Body of pancreas (tissue), 4 donors: ENCODE results near the gene ANTXR1. TPM values are rescaled to one million over a fixed set of nuclear protein-coding genes. Genes with fewer than 3 reads are reported as not detected.
"Not testable (repeated sequence)": the region's sequence is repeated elsewhere in the genome, so short reads cannot be mapped to it uniquely, and the experiment has no call there.

Experiments
- ATAC-seq: fragments of 150-250 bp; one replicate; pipeline ENCODE4 v1.9.1; 2016
- DNase-seq, 4 donors: peaks; one replicate each; pipeline ENCODE4 v3.0.0-alpha.2; 2019
- H3K27ac ChIP-seq, 4 donors: fragments of 200-600 bp; sonication (generic); 1 replicate in 3 of 4; 2 replicates in 1 of 4; pipeline versions ENCODE4 v1.5.1 to v1.6.1; 2016 to 2019; ENCODE audit warnings: mild to moderate bottlenecking in 1 of 4, mixed read lengths in 1 of 4, moderate library complexity in 1 of 4
- H3K27me3 ChIP-seq, 2 donors: fragments of 200-600 bp; sonication (generic); one replicate each; pipeline ENCODE4 v1.6.0; 2016; ENCODE audit warnings: mild to moderate bottlenecking in 1 of 2
- H3K36me3 ChIP-seq, 2 donors: fragments of 200-600 bp; sonication (generic); replicated peaks in 1 of 2; 2 replicates each; pipeline ENCODE4 v1.5.1; 2016; ENCODE audit warnings: low read depth in 2 of 2; ENCODE audit not compliant: insufficient read depth in 1 of 2
- H3K4me1 ChIP-seq: fragments of 200-600 bp; sonication (generic); one replicate; pipeline ENCODE4 v1.6.0; 2016
- H3K4me3 ChIP-seq, 2 donors: fragments of 200-600 bp; sonication (generic); 1 replicate in 1 of 2; 2 replicates in 1 of 2; pipeline ENCODE4 v1.5.1; 2016 to 2019
- H3K9me3 ChIP-seq, 3 donors: fragments of 200-600 bp; sonication (generic); 1 replicate in 2 of 3; 2 replicates in 1 of 3; pipeline ENCODE4 v1.5.1; 2016
- CTCF ChIP-seq, 7 experiments: fragments of 450-650 bp in 4 of 7; fragments of 200-600 bp in 3 of 7; sonication (generic) in 3 of 7; IDR thresholded peaks; one replicate each; pipeline ENCODE4 v1.5.1; 2016 to 2019; ENCODE audit warnings: antibody characterized with exemption in 7 of 7
- POLR2A ChIP-seq, 3 donors: fragments of 450-650 bp; IDR thresholded peaks; one replicate each; pipeline ENCODE4 v1.6.1; 2016; ENCODE audit warnings: antibody characterized with exemption in 3 of 3, mild to moderate bottlenecking in 2 of 3
- WGBS, 2 donors: methylation state at CpG; one replicate each; pipeline ENCODE4 v1.1.5; 2017; 5-methylcytosine and 5-hydroxymethylcytosine counted together
- intact Hi-C: fragments of 100-400 bp; cut with DNase I; formaldehyde crosslinking; loops from one replicate; pipeline ENCODE4 v1.15.1; 2023
- total RNA-seq, 2 donors: library from RNA; depleted of rRNA; stranded (reverse); fragments of >200 nt; gene quantifications; one replicate each; pipeline ENCODE4 v1.1.0, GENCODE V29; 2016

ANTXR1 gene
- total RNA-seq, 2 donors from 2014 or later: 9.3 to 11.2 TPM

DNA sequence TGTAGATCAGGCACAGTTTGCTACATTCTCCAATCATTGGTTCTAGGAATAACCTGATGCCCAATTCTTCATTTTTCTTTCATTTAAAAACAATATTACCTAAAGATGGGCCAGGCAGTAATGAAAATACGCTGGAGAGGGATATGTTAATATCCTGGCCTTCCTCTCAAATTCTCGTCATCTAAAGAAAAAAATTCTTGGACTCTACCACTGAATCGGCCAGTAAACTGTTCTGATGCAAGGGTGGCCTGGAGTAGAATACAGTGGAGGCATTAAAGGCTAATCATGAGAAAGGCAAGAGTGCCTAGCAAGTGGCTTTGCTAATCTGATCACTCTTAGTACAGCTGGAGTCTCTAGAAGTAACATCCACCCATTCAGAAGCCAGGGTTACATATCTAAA lies 157.7 kb downstream of the ANTXR1 start:
- DNase-seq: no peak
- 60 to 66% methylated on average over 3 of the region's 3 CpGs for WGBS, 2 donors
- H3K27ac ChIP-seq: no peak overlapping the region

GRCh38 chr2:69171116-69171896 lies 158.3 kb downstream of the ANTXR1 start:
- intact Hi-C loops: no loop called here

More for the DNA sequence above, 157.7 kb downstream of the ANTXR1 start:
- intact Hi-C loops: no loop called here
- Histone ChIP-seq H3K4me1 (no peaks in the 10 kb centered on the region), H3K9me3 (no peaks in the 10 kb centered on the region), H3K4me3 (no peak overlapping the region), H3K27me3 (no peaks in the 10 kb centered on the region), H3K36me3 (no peaks in the 10 kb centered on the region)
- no peak for TF ChIP-seq CTCF (IDR thresholded peaks at IDR 0.05)
- TF ChIP-seq POLR2A (IDR thresholded peaks at IDR 0.05): no peak
- ATAC-seq: no peak

GRCh38 chr2:69171897-69172525 lies 159.0 kb downstream of the ANTXR1 start:
- no peak for ATAC-seq
- no peak for DNase-seq
- TF ChIP-seq CTCF (IDR thresholded peaks at IDR 0.05): no peak
- no peak for TF ChIP-seq POLR2A (IDR thresholded peaks at IDR 0.05)
- WGBS, 2 donors: 67 to 71% methylated on average over 7 of the region's 7 CpGs
- Histone ChIP-seq H3K27me3 (no peaks in the 10 kb centered on the region), H3K9me3 (no peaks in the 10 kb centered on the region), H3K27ac (no peak overlapping the region), H3K4me3 (no peak overlapping the region), H3K4me1 (no peaks in the 10 kb centered on the region), H3K36me3 (no peaks in the 10 kb centered on the region)
- intact Hi-C loops: no loop called here

More at GRCh38 chr2:69171116-69171896, 158.3 kb downstream of the ANTXR1 start:
- no peaks in the 10 kb centered on the region for H3K27me3 ChIP-seq
- no peaks in the 10 kb centered on the region for H3K4me1 ChIP-seq
- H3K27ac ChIP-seq: no peak overlapping the region
- 69% methylated on average over 5 of the region's 5 CpGs for WGBS, 2 donors
- H3K36me3 ChIP-seq: no peaks in the 10 kb centered on the region
- ATAC-seq (no peak), DNase-seq (no peak)
- H3K9me3 ChIP-seq: no peaks in the 10 kb centered on the region
- TF ChIP-seq POLR2A (IDR thresholded peaks at IDR 0.05) (no peak), CTCF (IDR thresholded peaks at IDR 0.05) (no peak)
- H3K4me3 ChIP-seq: no peak overlapping the region

- Histone ChIP-seq H3K9me3 (no peaks in the 10 kb centered on the region), H3K36me3 (no peaks in the 10 kb centered on the region), H3K27ac (no peak overlapping the region), H3K4me3 (no peak overlapping the region), H3K4me1 (no peaks in the 10 kb centered on the region), H3K27me3 (no peaks in the 10 kb centered on the region)
- intact Hi-C loops: no loop called here
- no peak for TF ChIP-seq POLR2A (IDR thresholded peaks at IDR 0.05)
- TF ChIP-seq CTCF (IDR thresholded peaks at IDR 0.05): no peak
- DNase-seq (no peak), ATAC-seq (no peak)
- 86 to 97% methylated on average over 1 of the region's 1 CpG for WGBS, 2 donors
These were observed 160.7 kb downstream of the ANTXR1 start for GRCh38 chr2:69173706-69174105.

DNA sequence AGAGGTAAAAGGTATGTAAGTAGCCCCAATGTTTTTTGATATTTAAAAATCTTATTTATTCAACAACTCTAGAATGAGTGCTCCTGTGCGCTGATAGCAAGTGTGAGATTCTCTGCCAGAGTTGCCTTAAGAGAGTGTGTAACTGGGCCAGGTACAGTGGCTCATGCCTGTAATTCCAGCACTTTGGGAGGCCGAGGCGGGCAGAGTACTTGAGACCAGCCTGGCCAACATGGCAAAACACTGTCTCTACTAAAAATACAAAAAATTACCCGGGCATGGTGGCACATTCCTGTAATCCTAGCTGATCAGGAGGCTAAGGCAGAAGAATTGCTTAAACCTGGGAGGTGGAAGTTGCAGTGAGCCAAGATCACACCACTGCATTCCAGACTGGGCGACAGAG lies 161.2 kb downstream of the ANTXR1 start:
- H3K27me3 ChIP-seq, H3K4me1 ChIP-seq, H3K36me3 ChIP-seq, ATAC-seq, H3K9me3 ChIP-seq, H3K4me3 ChIP-seq, intact Hi-C loops, H3K27ac ChIP-seq, DNase-seq: not testable (repeated sequence)
- WGBS, 2 donors: 81 to 90% methylated on average over 5 of the region's 5 CpGs
